GM06990 (cell line): ENCODE results near the gene SCG5.

Experiments
- DNase-seq: peaks from one replicate; pipeline ENCODE4 v3.0.0-alpha.2; 2011; ENCODE audit not compliant: insufficient read length; ENCODE audit errors: extremely low read depth
- H3K27me3 ChIP-seq: replicated peaks from 2 replicates; pipeline ENCODE4 v1.6.0; 2011; ENCODE audit warnings: low read length; ENCODE audit not compliant: control insufficient read depth, insufficient read depth
- H3K36me3 ChIP-seq: 2 replicates; pipeline ENCODE4 v1.5.1; 2011; ENCODE audit warnings: low read length; ENCODE audit not compliant: control insufficient read depth, insufficient read depth
- H3K4me3 ChIP-seq: replicated peaks from 2 replicates; pipeline ENCODE4 v1.5.1; 2011; ENCODE audit warnings: low read depth, mild to moderate bottlenecking, control low read depth, low read length
- TF ChIP-seq, protein P1 (sequence below): IDR thresholded peaks from 2 replicates; pipeline ENCODE4 v1.5.1; 2011; ENCODE audit warnings: low read length, control low read depth, mild to moderate bottlenecking, inconsistent platforms; ENCODE audit not compliant: insufficient read depth, poor library complexity, severe bottlenecking

SCG5 gene

GRCh38 chr15:32707436-32707835 lies 65.9 kb downstream of the SCG5 start:
- TF ChIP-seq, protein P1, sequence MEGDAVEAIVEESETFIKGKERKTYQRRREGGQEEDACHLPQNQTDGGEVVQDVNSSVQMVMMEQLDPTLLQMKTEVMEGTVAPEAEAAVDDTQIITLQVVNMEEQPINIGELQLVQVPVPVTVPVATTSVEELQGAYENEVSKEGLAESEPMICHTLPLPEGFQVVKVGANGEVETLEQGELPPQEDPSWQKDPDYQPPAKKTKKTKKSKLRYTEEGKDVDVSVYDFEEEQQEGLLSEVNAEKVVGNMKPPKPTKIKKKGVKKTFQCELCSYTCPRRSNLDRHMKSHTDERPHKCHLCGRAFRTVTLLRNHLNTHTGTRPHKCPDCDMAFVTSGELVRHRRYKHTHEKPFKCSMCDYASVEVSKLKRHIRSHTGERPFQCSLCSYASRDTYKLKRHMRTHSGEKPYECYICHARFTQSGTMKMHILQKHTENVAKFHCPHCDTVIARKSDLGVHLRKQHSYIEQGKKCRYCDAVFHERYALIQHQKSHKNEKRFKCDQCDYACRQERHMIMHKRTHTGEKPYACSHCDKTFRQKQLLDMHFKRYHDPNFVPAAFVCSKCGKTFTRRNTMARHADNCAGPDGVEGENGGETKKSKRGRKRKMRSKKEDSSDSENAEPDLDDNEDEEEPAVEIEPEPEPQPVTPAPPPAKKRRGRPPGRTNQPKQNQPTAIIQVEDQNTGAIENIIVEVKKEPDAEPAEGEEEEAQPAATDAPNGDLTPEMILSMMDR: no peak
- H3K27me3 ChIP-seq: peaks cover 2% of the 10 kb centered on the region
- DNase-seq: no peak
- no peaks in the 10 kb centered on the region for H3K36me3 ChIP-seq
- no peak overlapping the region for H3K4me3 ChIP-seq

GRCh38 chr15:32709295-32710033 lies 68.0 kb downstream of the SCG5 start:
- TF ChIP-seq, protein P1: no peak
- Histone ChIP-seq H3K27me3 (peaks cover 2% of the 10 kb centered on the region), H3K36me3 (no peaks in the 10 kb centered on the region), H3K4me3 (no peak overlapping the region)
- DNase-seq: no peak

DNA sequence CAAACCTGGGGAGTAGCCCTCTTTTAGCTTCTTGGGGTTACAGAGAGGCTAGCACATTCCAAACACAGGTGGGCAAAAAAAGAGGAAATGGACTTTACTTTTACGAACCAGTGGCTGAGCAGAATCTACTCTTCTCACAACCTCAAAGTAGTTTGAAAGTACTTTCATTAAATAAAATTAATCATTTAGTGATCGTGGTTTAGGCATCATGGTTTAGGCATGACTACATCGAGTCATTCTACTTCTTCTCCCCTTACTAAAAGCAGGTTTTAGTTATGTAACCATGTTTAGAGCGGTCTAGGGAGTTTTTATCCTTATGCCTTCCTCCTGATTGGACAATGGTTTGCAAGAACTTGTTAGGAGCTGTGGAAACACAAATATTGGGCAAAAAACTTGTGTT lies 73.8 kb downstream of the SCG5 start:
- Histone ChIP-seq H3K36me3 (no peaks in the 10 kb centered on the region), H3K4me3 (no peak overlapping the region), H3K27me3 (no peaks in the 10 kb centered on the region; the same call in 1 of the 2 replicates)
- TF ChIP-seq, protein P1: no peak
- peak; percentile 13 for DNase-seq

GRCh38 chr15:32716216-32716914 lies 74.9 kb downstream of the SCG5 start:
- no peaks in the 10 kb centered on the region for H3K36me3 ChIP-seq
- no peaks in the 10 kb centered on the region; the same call in 1 of the 2 replicates for H3K27me3 ChIP-seq
- H3K4me3 ChIP-seq: no peak overlapping the region
- TF ChIP-seq, protein P1: no peak
- DNase-seq: no peak

- H3K27me3 ChIP-seq: no peaks in the 10 kb centered on the region; the same call in 1 of the 2 replicates
- TF ChIP-seq, protein P1: no peak
- DNase-seq: no peak
- H3K36me3 ChIP-seq: no peaks in the 10 kb centered on the region
- H3K4me3 ChIP-seq: no peak overlapping the region
Measured at GRCh38 chr15:32716915-32717425, 75.5 kb downstream of the SCG5 start.
